ENCODE results near the gene NCOR1. TPM values are rescaled to one million over a fixed set of nuclear protein-coding genes. Genes with fewer than 3 reads are reported as not detected.

The NCOR1 gene
- total and polyA plus RNA-seq, 2 of the 13 experiments (the other 11 are each of a cell fraction or from before 2014, with no cell fraction given) = 57.0 to 71.7 TPM

GRCh38 chr17:16171613-16172012, 43.7 kb downstream of the NCOR1 start (continued):
- TF ChIP-seq TAF15 (IDR thresholded peaks at IDR 0.05; ENCODE audit: low read depth, low read length, poor library complexity, severe bottlenecking) (no peak), MXD1 (CRISPR knock-in tag; IDR thresholded peaks at IDR 0.05) (no peak), ARID3A (IDR thresholded peaks at IDR 0.05; ENCODE audit: low read depth, low read length) (no peak), FOXK1 (CRISPR knock-in tag; IDR thresholded peaks at IDR 0.05; ENCODE audit: borderline replicate concordance, low read depth) (0 out of 2 replicates have a peak, but pooled peaks have one; percentile 17), PHF21A (CRISPR knock-in tag; IDR thresholded peaks at IDR 0.05) (no peak), ARNT2 (CRISPR knock-in tag; IDR thresholded peaks at IDR 0.05; ENCODE audit: low read depth) (no peak), FOXA1 (IDR thresholded peaks at IDR 0.05) (no peak), FOXA1 (CRISPR knock-in tag; IDR thresholded peaks at IDR 0.05) (0 out of 2 replicates have a peak, but pooled peaks have one; percentile 27), KLF16 (CRISPR knock-in tag; IDR thresholded peaks at IDR 0.05) (peak in 1 of 2 experiments; percentile 46; a peak in 1 of 4 replicates), ZNF564 (CRISPR knock-in tag; IDR thresholded peaks at IDR 0.05) (no peak), TEAD3 (CRISPR knock-in tag; optimal IDR thresholded peaks at IDR 0.05; ENCODE audit: borderline replicate concordance) (peak; percentile 12), HCFC1 (IDR thresholded peaks at IDR 0.05; ENCODE audit: low read depth, low read length) (no peak), MXD4 (CRISPR knock-in tag; IDR thresholded peaks at IDR 0.05) (no peak), ZNF331 (CRISPR knock-in tag; IDR thresholded peaks at IDR 0.05) (0 out of 2 replicates have a peak, but pooled peaks have one; percentile 14), SKIL (CRISPR knock-in tag; IDR thresholded peaks at IDR 0.05; ENCODE audit: borderline replicate concordance) (no peak), RFXANK (CRISPR knock-in tag; IDR thresholded peaks at IDR 0.05) (no peak), FOXA3 (CRISPR knock-in tag; IDR thresholded peaks at IDR 0.05) (peak; percentile 79), KDM3A (CRISPR knock-in tag; IDR thresholded peaks at IDR 0.05; ENCODE audit: low read depth) (no peak), IRF2 (CRISPR knock-in tag; IDR thresholded peaks at IDR 0.05) (no peak), CREBL2 (CRISPR knock-in tag; IDR thresholded peaks at IDR 0.05; ENCODE audit: borderline replicate concordance) (no peak), NR3C1 (CRISPR knock-in tag; IDR thresholded peaks at IDR 0.05) (no peak), MBD4 (IDR thresholded peaks at IDR 0.05; ENCODE audit: borderline replicate concordance, low read length) (no peak), TFDP1 (CRISPR knock-in tag; IDR thresholded peaks at IDR 0.05; ENCODE audit: borderline replicate concordance) (no peak)
